ENCODE measurements around the gene SDK2.

- TF ChIP-seq CTCF (IDR thresholded peaks at IDR 0.05) (no peak), EP300 (IDR thresholded peaks at IDR 0.05) (no peak)
These were observed 447 bp downstream of the SDK2 start for GRCh38 chr17:73643852-73644144.

All from ovary (tissue), 3 donors.